ENCODE data around the gene LRCH3. TPM values are rescaled to one million over a fixed set of nuclear protein-coding genes. Genes with fewer than 3 reads are reported as not detected.
A peak's percentile ranks its signal among the peaks of the same experiment; 100 is the strongest.

The LRCH3 gene
- total and polyA plus RNA-seq, 9 of the 15 experiments (the other 6 are each of a cell fraction or from before 2014, with no cell fraction given) = 4.6 to 75.3 (median 30.3) TPM

DNA sequence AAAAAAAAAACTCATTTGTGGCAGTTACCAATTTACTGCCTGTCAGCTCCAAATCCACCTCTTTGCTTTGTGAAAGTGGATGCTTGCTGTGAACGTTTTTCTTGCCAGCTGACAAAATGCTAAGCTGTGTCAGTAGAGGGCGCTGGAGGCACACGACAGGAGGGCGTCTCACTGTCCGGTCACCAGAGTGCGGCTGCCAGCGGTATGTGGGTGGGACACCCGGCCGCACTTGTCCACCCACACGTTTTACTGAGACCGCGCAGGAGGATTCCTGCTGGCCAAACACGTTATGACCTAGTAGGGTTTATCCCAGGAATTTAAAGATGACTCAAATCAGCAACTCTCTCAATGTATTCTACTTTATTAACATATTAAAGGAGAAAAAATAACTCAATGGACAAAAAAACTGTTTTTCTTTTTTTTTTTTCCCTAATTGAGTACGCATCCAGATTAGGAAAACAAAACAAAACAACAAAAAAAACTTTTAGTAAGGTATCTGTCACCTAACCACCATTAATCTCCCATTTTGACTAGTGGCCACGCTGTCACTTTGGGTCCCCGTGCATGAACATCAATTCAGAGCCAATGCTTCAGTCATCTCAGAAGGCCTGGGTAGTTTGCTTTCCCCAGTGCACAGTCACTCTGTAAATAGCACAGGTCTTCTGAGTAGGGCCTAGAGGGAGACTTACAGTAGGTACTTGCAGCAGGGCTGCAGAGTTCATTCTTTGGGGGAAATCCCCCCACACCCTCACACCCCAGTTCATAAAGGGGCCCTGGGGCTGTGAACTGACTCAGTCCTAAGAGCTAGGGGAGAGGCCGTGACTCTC, 115.2 kb downstream of the LRCH3 start (continued):
- TF ChIP-seq, protein P1, sequence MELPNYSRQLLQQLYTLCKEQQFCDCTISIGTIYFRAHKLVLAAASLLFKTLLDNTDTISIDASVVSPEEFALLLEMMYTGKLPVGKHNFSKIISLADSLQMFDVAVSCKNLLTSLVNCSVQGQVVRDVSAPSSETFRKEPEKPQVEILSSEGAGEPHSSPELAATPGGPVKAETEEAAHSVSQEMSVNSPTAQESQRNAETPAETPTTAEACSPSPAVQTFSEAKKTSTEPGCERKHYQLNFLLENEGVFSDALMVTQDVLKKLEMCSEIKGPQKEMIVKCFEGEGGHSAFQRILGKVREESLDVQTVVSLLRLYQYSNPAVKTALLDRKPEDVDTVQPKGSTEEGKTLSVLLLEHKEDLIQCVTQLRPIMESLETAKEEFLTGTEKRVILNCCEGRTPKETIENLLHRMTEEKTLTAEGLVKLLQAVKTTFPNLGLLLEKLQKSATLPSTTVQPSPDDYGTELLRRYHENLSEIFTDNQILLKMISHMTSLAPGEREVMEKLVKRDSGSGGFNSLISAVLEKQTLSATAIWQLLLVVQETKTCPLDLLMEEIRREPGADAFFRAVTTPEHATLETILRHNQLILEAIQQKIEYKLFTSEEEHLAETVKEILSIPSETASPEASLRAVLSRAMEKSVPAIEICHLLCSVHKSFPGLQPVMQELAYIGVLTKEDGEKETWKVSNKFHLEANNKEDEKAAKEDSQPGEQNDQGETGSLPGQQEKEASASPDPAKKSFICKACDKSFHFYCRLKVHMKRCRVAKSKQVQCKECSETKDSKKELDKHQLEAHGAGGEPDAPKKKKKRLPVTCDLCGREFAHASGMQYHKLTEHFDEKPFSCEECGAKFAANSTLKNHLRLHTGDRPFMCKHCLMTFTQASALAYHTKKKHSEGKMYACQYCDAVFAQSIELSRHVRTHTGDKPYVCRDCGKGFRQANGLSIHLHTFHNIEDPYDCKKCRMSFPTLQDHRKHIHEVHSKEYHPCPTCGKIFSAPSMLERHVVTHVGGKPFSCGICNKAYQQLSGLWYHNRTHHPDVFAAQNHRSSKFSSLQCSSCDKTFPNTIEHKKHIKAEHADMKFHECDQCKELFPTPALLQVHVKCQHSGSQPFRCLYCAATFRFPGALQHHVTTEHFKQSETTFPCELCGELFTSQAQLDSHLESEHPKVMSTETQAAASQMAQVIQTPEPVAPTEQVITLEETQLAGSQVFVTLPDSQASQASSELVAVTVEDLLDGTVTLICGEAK (IDR thresholded peaks at IDR 0.05) = no peak
- TF ChIP-seq, protein P1 (CRISPR knock-in tag; IDR thresholded peaks at IDR 0.05) = no peak
- TF ChIP-seq SETDB1 (IDR thresholded peaks at IDR 0.05; ENCODE audit: low read length) (no peak), L3MBTL2 (IDR thresholded peaks at IDR 0.05) (0 out of 2 replicates have a peak, but pooled peaks have one; percentile 20), ZNF239 (CRISPR knock-in tag; IDR thresholded peaks at IDR 0.05) (no peak), POLR3G (IDR thresholded peaks at IDR 0.05; ENCODE audit: extremely low read depth, insufficient read length, insufficient replicate concordance) (no peak), STAG1 (CRISPR knock-in tag; IDR thresholded peaks at IDR 0.05; ENCODE audit: borderline replicate concordance) (peak; percentile 92), ZNF354B (CRISPR knock-in tag; IDR thresholded peaks at IDR 0.05) (no peak), MEF2A (IDR thresholded peaks at IDR 0.05; ENCODE audit: control insufficient read depth, low read depth, low read length) (no peak), ETV5 (CRISPR knock-in tag; IDR thresholded peaks at IDR 0.05; ENCODE audit: low read depth) (peak; percentile 44; the same call in 1 of the 2 replicates), ZNF436 (CRISPR knock-in tag; IDR thresholded peaks at IDR 0.05) (no peak)
- TF ChIP-seq, protein P2, sequence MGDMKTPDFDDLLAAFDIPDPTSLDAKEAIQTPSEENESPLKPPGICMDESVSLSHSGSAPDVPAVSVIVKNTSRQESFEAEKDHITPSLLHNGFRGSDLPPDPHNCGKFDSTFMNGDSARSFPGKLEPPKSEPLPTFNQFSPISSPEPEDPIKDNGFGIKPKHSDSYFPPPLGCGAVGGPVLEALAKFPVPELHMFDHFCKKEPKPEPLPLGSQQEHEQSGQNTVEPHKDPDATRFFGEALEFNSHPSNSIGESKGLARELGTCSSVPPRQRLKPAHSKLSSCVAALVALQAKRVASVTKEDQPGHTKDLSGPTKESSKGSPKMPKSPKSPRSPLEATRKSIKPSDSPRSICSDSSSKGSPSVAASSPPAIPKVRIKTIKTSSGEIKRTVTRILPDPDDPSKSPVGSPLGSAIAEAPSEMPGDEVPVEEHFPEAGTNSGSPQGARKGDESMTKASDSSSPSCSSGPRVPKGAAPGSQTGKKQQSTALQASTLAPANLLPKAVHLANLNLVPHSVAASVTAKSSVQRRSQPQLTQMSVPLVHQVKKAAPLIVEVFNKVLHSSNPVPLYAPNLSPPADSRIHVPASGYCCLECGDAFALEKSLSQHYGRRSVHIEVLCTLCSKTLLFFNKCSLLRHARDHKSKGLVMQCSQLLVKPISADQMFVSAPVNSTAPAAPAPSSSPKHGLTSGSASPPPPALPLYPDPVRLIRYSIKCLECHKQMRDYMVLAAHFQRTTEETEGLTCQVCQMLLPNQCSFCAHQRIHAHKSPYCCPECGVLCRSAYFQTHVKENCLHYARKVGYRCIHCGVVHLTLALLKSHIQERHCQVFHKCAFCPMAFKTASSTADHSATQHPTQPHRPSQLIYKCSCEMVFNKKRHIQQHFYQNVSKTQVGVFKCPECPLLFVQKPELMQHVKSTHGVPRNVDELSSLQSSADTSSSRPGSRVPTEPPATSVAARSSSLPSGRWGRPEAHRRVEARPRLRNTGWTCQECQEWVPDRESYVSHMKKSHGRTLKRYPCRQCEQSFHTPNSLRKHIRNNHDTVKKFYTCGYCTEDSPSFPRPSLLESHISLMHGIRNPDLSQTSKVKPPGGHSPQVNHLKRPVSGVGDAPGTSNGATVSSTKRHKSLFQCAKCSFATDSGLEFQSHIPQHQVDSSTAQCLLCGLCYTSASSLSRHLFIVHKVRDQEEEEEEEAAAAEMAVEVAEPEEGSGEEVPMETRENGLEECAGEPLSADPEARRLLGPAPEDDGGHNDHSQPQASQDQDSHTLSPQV (IDR thresholded peaks at IDR 0.05) = no peak
- TF ChIP-seq, protein P3, sequence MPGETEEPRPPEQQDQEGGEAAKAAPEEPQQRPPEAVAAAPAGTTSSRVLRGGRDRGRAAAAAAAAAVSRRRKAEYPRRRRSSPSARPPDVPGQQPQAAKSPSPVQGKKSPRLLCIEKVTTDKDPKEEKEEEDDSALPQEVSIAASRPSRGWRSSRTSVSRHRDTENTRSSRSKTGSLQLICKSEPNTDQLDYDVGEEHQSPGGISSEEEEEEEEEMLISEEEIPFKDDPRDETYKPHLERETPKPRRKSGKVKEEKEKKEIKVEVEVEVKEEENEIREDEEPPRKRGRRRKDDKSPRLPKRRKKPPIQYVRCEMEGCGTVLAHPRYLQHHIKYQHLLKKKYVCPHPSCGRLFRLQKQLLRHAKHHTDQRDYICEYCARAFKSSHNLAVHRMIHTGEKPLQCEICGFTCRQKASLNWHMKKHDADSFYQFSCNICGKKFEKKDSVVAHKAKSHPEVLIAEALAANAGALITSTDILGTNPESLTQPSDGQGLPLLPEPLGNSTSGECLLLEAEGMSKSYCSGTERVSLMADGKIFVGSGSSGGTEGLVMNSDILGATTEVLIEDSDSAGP (CRISPR knock-in tag; IDR thresholded peaks at IDR 0.05) = no peak
